Neural progenitor cell (in vitro differentiated cells): Measurements from ENCODE around the gene SERPINI1. TPM values are rescaled to one million over a fixed set of nuclear protein-coding genes. Genes with fewer than 3 reads are reported as not detected.

Experiments
- DNase-seq: peaks from one replicate; pipeline ENCODE4 v3.0.0-alpha.2; 2016; ENCODE audit warnings: low spot score
- H2AFZ ChIP-seq: fragments of 200-600 bp; sonication (generic); replicated peaks from 2 replicates; pipeline ENCODE4 v1.6.1; 2016; ENCODE audit warnings: antibody characterized with exemption
- H3F3A ChIP-seq: fragments of 200-600 bp; sonication (generic); 2 replicates; pipeline ENCODE4 v1.6.1; 2016; ENCODE audit warnings: antibody characterized with exemption, low read depth
- H3K27ac ChIP-seq: fragments of 200-600 bp; sonication (generic); 2 replicates; pipeline ENCODE4 v1.5.1; 2016; ENCODE audit warnings: mild to moderate bottlenecking
- H3K27me3 ChIP-seq: fragments of 200-600 bp; sonication (generic); 2 replicates; pipeline ENCODE4 v1.6.1; 2016; ENCODE audit warnings: mild to moderate bottlenecking, moderate library complexity
- H3K36me3 ChIP-seq: fragments of 200-600 bp; sonication (generic); 2 replicates; pipeline ENCODE4 v1.5.1; 2016
- H3K4me1 ChIP-seq: fragments of 200-600 bp; sonication (generic); 2 replicates; pipeline ENCODE4 v1.6.1; 2016; ENCODE audit warnings: mixed run types
- H3K4me2 ChIP-seq: fragments of 200-600 bp; sonication (generic); 2 replicates; pipeline ENCODE4 v1.6.1; 2016
- H3K4me3 ChIP-seq: fragments of 200-600 bp; sonication (generic); 2 replicates; pipeline ENCODE4 v1.5.1; 2016
- H3K79me2 ChIP-seq: fragments of 200-600 bp; sonication (generic); 2 replicates; pipeline ENCODE4 v1.6.1; 2016; ENCODE audit warnings: low read depth
- H3K9ac ChIP-seq: fragments of 200-600 bp; sonication (generic); 2 replicates; pipeline ENCODE4 v1.6.1; 2016
- H3K9me3 ChIP-seq: fragments of 200-600 bp; sonication (generic); 2 replicates; pipeline ENCODE4 v1.5.1; 2016; ENCODE audit warnings: low read depth
- H4K20me1 ChIP-seq: fragments of 200-600 bp; sonication (generic); 2 replicates; pipeline ENCODE4 v1.6.1; 2016; ENCODE audit warnings: low read depth
- H3K27ac Mint-ChIP-seq: 3 replicates; pipeline ENCODE4 v1.8.0; 2021; ENCODE audit warnings: mixed read lengths
- H3K27me3 Mint-ChIP-seq: 2 replicates; pipeline ENCODE4 v1.8.0; 2022; ENCODE audit warnings: low read depth, mild to moderate bottlenecking, inconsistent platforms, moderate library complexity, mixed read lengths; ENCODE audit not compliant: insufficient read depth
- H3K36me3 Mint-ChIP-seq: 3 replicates; pipeline ENCODE4 v1.8.0; 2021; ENCODE audit warnings: mixed read lengths
- H3K4me1 Mint-ChIP-seq: 3 replicates; pipeline ENCODE4 v1.8.0; 2021; ENCODE audit warnings: mixed read lengths
- H3K4me3 Mint-ChIP-seq: 3 replicates; pipeline ENCODE4 v1.8.0; 2021; ENCODE audit warnings: mild to moderate bottlenecking, moderate library complexity, mixed read lengths
- H3K9me3 Mint-ChIP-seq: 3 replicates; pipeline ENCODE4 v1.8.0; 2020; ENCODE audit warnings: mixed read lengths
- CTCF ChIP-seq: fragments of 200-600 bp; sonication (generic); IDR thresholded peaks from 2 replicates; pipeline ENCODE4 v1.5.1; 2017; ENCODE audit warnings: antibody characterized with exemption, mild to moderate bottlenecking
- EZH2 ChIP-seq: fragments of 200-600 bp; sonication (generic); IDR thresholded peaks from 2 replicates; pipeline ENCODE4 v1.6.1; 2017; ENCODE audit warnings: antibody characterized with exemption, mild to moderate bottlenecking, moderate library complexity
- EZH2phosphoT487 ChIP-seq: fragments of 200-600 bp; sonication (generic); IDR thresholded peaks from 2 replicates; pipeline ENCODE4 v1.6.1; 2017; ENCODE audit warnings: antibody characterized with exemption
- total RNA-seq: library from RNA; depleted of rRNA; stranded (reverse); fragments of >200 nt; gene quantifications from 2 replicates; pipeline ENCODE4 v1.2.3, GENCODE V29; 2015; ENCODE audit warnings: low replicate concordance

SERPINI1 gene
- total RNA-seq, 1 donor from 2014 or later = 8.9 TPM

- no peaks in the 10 kb centered on the region for H3F3A ChIP-seq
- no peaks in the 10 kb centered on the region for H3K4me1 ChIP-seq
- H3K79me2 ChIP-seq = no peaks in the 10 kb centered on the region
- H3K27me3 Mint-ChIP-seq = peaks cover 2% of the 10 kb centered on the region
- no peak for DNase-seq
- no peaks in the 10 kb centered on the region for H3K27me3 ChIP-seq
- H4K20me1 ChIP-seq = no peaks in the 10 kb centered on the region
- TF ChIP-seq EZH2 (no peak), CTCF (no peak), EZH2phosphoT487 (no peak)
- H3K36me3 ChIP-seq = no peaks in the 10 kb centered on the region
- H3K36me3 Mint-ChIP-seq = no peaks in the 10 kb centered on the region
- H3K9me3 ChIP-seq = no peaks in the 10 kb centered on the region
- H3K4me2 ChIP-seq = no peak overlapping the region
- H2AFZ ChIP-seq = no peak overlapping the region
- H3K4me3 ChIP-seq = no peak overlapping the region
- peaks cover 3% of the 10 kb centered on the region for H3K9me3 Mint-ChIP-seq
- H3K27ac Mint-ChIP-seq = no peak overlapping the region
- no peaks in the 10 kb centered on the region for H3K4me1 Mint-ChIP-seq
- H3K4me3 Mint-ChIP-seq = no peak overlapping the region
- H3K9ac ChIP-seq = no peak overlapping the region
- no peak overlapping the region for H3K27ac ChIP-seq
Observed at GRCh38 chr3:167859610-167860009, 124.1 kb downstream of the SERPINI1 start.

GRCh38 chr3:167861649-167862048, 126.1 kb downstream of the SERPINI1 start:
- TF ChIP-seq EZH2 (no peak), CTCF (no peak), EZH2phosphoT487 (no peak)

GRCh38 chr3:167862104-167862730, 126.7 kb downstream of the SERPINI1 start:
- Histone ChIP-seq H2AFZ (no peak overlapping the region), H3K4me3 (no peak overlapping the region), H3K4me1 (no peaks in the 10 kb centered on the region), H3K27ac (no peak overlapping the region), H3K79me2 (no peaks in the 10 kb centered on the region), H4K20me1 (no peaks in the 10 kb centered on the region), H3F3A (no peaks in the 10 kb centered on the region), H3K36me3 (no peaks in the 10 kb centered on the region), H3K4me2 (no peak overlapping the region), H3K27me3 (no peaks in the 10 kb centered on the region), H3K9ac (no peak overlapping the region), H3K9me3 (no peaks in the 10 kb centered on the region)
- H3K27me3 Mint-ChIP-seq = peaks cover 2% of the 10 kb centered on the region
- DNase-seq = no peak
- no peaks in the 10 kb centered on the region for H3K4me1 Mint-ChIP-seq
- H3K9me3 Mint-ChIP-seq = peaks cover 3% of the 10 kb centered on the region
- H3K36me3 Mint-ChIP-seq = no peaks in the 10 kb centered on the region
- no peak overlapping the region for H3K4me3 Mint-ChIP-seq
- H3K27ac Mint-ChIP-seq = no peak overlapping the region
- TF ChIP-seq EZH2phosphoT487 (no peak), EZH2 (no peak), CTCF (no peak)

More at GRCh38 chr3:167861649-167862048, 126.1 kb downstream of the SERPINI1 start:
- Mint-ChIP-seq H3K27ac (no peak overlapping the region), H3K36me3 (no peaks in the 10 kb centered on the region), H3K9me3 (peaks cover 3% of the 10 kb centered on the region), H3K4me1 (no peaks in the 10 kb centered on the region), H3K4me3 (no peak overlapping the region), H3K27me3 (peaks cover 2% of the 10 kb centered on the region)
- Histone ChIP-seq H3K4me2 (no peak overlapping the region), H3K27ac (no peak overlapping the region), H3F3A (no peaks in the 10 kb centered on the region), H3K4me3 (no peak overlapping the region), H3K9ac (no peak overlapping the region), H3K9me3 (no peaks in the 10 kb centered on the region), H3K79me2 (no peaks in the 10 kb centered on the region), H4K20me1 (no peaks in the 10 kb centered on the region), H3K36me3 (no peaks in the 10 kb centered on the region), H2AFZ (no peak overlapping the region), H3K4me1 (no peaks in the 10 kb centered on the region), H3K27me3 (no peaks in the 10 kb centered on the region)
- DNase-seq = no peak
